ENCODE results near the gene CCDC34. TPM values are rescaled to one million over a fixed set of nuclear protein-coding genes. Genes with fewer than 3 reads are reported as not detected.

CCDC34 gene
- total RNA-seq, 2 experiments from 2014 or later, result 26.8 to 28.5 TPM

GRCh38 chr11:27313157-27313821, 49.7 kb downstream of the CCDC34 start:
- intact Hi-C loops (cut with micrococcal nuclease), result no loop called here
- Mint-ChIP-seq H3K9me3 (no peaks in the 10 kb centered on the region), H3K4me1 (ENCODE audit: low read depth) (no peaks in the 10 kb centered on the region), H3K36me3 (ENCODE audit: low read depth) (no peaks in the 10 kb centered on the region), H3K27ac (no peak overlapping the region), H3K4me3 (no peak overlapping the region), H3K27me3 (peaks cover 5% of the 10 kb centered on the region)
- ATAC-seq, result no peak
- ChIA-PET CTCF (no interaction called here), POLR2A (no interaction called here)
- no peak for TF ChIP-seq CTCF (IDR thresholded peaks at IDR 0.05)
- no peak for DNase-seq

- no peak overlapping the region for H3K4me3 Mint-ChIP-seq
- intact Hi-C loops (cut with micrococcal nuclease), result no loop called here
- DNase-seq, result no peak
- CTCF ChIA-PET, result interaction anchor here (1.3 kb wide), 1 partner anchor 16 kb away, joined by 4 read pairs; no protein-coding TSS in a partner anchor
- peaks cover 6% of the 10 kb centered on the region for H3K27me3 Mint-ChIP-seq
- H3K27ac Mint-ChIP-seq, result no peak overlapping the region
- no peaks in the 10 kb centered on the region for H3K36me3 Mint-ChIP-seq (ENCODE audit: low read depth)
- H3K9me3 Mint-ChIP-seq, result no peaks in the 10 kb centered on the region
- no peak for TF ChIP-seq CTCF (IDR thresholded peaks at IDR 0.05)
- ATAC-seq, result no peak
- POLR2A ChIA-PET, result no interaction called here
- H3K4me1 Mint-ChIP-seq (ENCODE audit: low read depth), result no peaks in the 10 kb centered on the region
Observed at GRCh38 chr11:27312110-27312509, 50.9 kb downstream of the CCDC34 start.

- intact Hi-C loops (cut with micrococcal nuclease), result no loop called here
- ChIA-PET CTCF (no interaction called here), POLR2A (no interaction called here)
- H3K4me1 Mint-ChIP-seq (ENCODE audit: low read depth), result no peaks in the 10 kb centered on the region
- DNase-seq, result no peak
- no peak for ATAC-seq
- no peaks in the 10 kb centered on the region for H3K36me3 Mint-ChIP-seq (ENCODE audit: low read depth)
- no peaks in the 10 kb centered on the region for H3K9me3 Mint-ChIP-seq
- H3K27me3 Mint-ChIP-seq, result peaks cover 5% of the 10 kb centered on the region
- TF ChIP-seq CTCF (IDR thresholded peaks at IDR 0.05), result no peak
- H3K27ac Mint-ChIP-seq, result no peak overlapping the region
- H3K4me3 Mint-ChIP-seq, result no peak overlapping the region
Observed at GRCh38 chr11:27310707-27311106, 52.3 kb downstream of the CCDC34 start.

- no peak for DNase-seq
- no peaks in the 10 kb centered on the region for H3K9me3 Mint-ChIP-seq
- no peaks in the 10 kb centered on the region for H3K36me3 Mint-ChIP-seq (ENCODE audit: low read depth)
- no peak for TF ChIP-seq CTCF (IDR thresholded peaks at IDR 0.05)
- ChIA-PET CTCF (no interaction called here), POLR2A (no interaction called here)
- H3K27me3 Mint-ChIP-seq, result peaks cover 5% of the 10 kb centered on the region
- no peaks in the 10 kb centered on the region for H3K4me1 Mint-ChIP-seq (ENCODE audit: low read depth)
- no peak overlapping the region for H3K27ac Mint-ChIP-seq
- no peak overlapping the region for H3K4me3 Mint-ChIP-seq
- no peak for ATAC-seq
- intact Hi-C loops (cut with micrococcal nuclease), result no loop called here
Observed at GRCh38 chr11:27310182-27310581, 52.8 kb downstream of the CCDC34 start.

- no peak overlapping the region for H3K4me3 Mint-ChIP-seq
- no peak overlapping the region for H3K27ac Mint-ChIP-seq
- no peaks in the 10 kb centered on the region for H3K4me1 Mint-ChIP-seq (ENCODE audit: low read depth)
- ChIA-PET CTCF (interaction anchor here (1.0 kb wide), 1 partner anchor 12 kb away, joined by 3 read pairs; no protein-coding TSS in a partner anchor), POLR2A (no interaction called here)
- DNase-seq (no peak), ATAC-seq (no peak)
- intact Hi-C loops (cut with micrococcal nuclease), result no loop called here
- H3K9me3 Mint-ChIP-seq, result no peaks in the 10 kb centered on the region
- peaks cover 5% of the 10 kb centered on the region for H3K27me3 Mint-ChIP-seq
- TF ChIP-seq CTCF (IDR thresholded peaks at IDR 0.05), result no peak
- H3K36me3 Mint-ChIP-seq (ENCODE audit: low read depth), result no peaks in the 10 kb centered on the region
Observed at GRCh38 chr11:27309046-27309445, 54.0 kb downstream of the CCDC34 start.
